B cell (primary cell): ENCODE data around the gene MAFB.

Experiments
- CTCF ChIP-seq: fragments of 200-600 bp; IDR thresholded peaks from one replicate; pipeline ENCODE4 v1.8.0; 2022; ENCODE audit warnings: antibody characterized with exemption, mild to moderate bottlenecking
- EZH2 ChIP-seq: IDR thresholded peaks from 2 replicates; pipeline ENCODE4 v1.6.1; 2012; ENCODE audit warnings: borderline replicate concordance, low read depth, mild to moderate bottlenecking, moderate library complexity, low read length; ENCODE audit not compliant: insufficient read depth, poor library complexity, severe bottlenecking

- TF ChIP-seq CTCF = no peak
- no peak for TF ChIP-seq EZH2
Measured at GRCh38 chr20:40695214-40695613, 6.2 kb upstream of the MAFB start.
